Neural crest cell (in vitro differentiated cells): ENCODE results near the gene HTR2A. TPM values are rescaled to one million over a fixed set of nuclear protein-coding genes. Genes with fewer than 3 reads are reported as not detected.
"Not testable (repeated sequence)": the region's sequence is repeated elsewhere in the genome, so short reads cannot be mapped to it uniquely, and the experiment has no call there.

Experiments
- DNase-seq: peaks from one replicate; pipeline ENCODE4 v3.0.0; 2021; ENCODE audit warnings: low read depth, mixed read lengths, low spot score
- H3K27ac Mint-ChIP-seq: one replicate; pipeline ENCODE4 v1.8.0; 2021; ENCODE audit warnings: mild to moderate bottlenecking, mixed read lengths; ENCODE audit not compliant: unreplicated experiment
- H3K27me3 Mint-ChIP-seq: 2 replicates; pipeline ENCODE4 v1.8.0; 2021; ENCODE audit warnings: low read depth, mild to moderate bottlenecking, mixed read lengths
- H3K36me3 Mint-ChIP-seq: 2 replicates; pipeline ENCODE4 v1.8.0; 2021; ENCODE audit warnings: low read depth, mild to moderate bottlenecking, mixed read lengths
- H3K4me1 Mint-ChIP-seq: 2 replicates; pipeline ENCODE4 v1.8.0; 2021; ENCODE audit warnings: mixed read lengths
- H3K4me3 Mint-ChIP-seq: one replicate; pipeline ENCODE4 v1.8.0; 2021; ENCODE audit warnings: mild to moderate bottlenecking, mixed read lengths
- H3K9me3 Mint-ChIP-seq: 2 replicates; pipeline ENCODE4 v1.8.0; 2021; ENCODE audit warnings: mixed read lengths
- total RNA-seq: library from RNA; stranded (reverse); gene quantifications from 2 replicates; pipeline ENCODE4 v1.2.1, GENCODE V29; 2021
- TF ChIP-seq, protein P1 (sequence below): fragments of 200-600 bp; sonication (generic); conservative IDR thresholded peaks from 2 replicates; pipeline ENCODE4 v1.5.0; 2021; ENCODE audit warnings: antibody characterized with exemption, mild to moderate bottlenecking

HTR2A gene
- total RNA-seq, 1 donor from 2014 or later: 0.30 TPM

DNA sequence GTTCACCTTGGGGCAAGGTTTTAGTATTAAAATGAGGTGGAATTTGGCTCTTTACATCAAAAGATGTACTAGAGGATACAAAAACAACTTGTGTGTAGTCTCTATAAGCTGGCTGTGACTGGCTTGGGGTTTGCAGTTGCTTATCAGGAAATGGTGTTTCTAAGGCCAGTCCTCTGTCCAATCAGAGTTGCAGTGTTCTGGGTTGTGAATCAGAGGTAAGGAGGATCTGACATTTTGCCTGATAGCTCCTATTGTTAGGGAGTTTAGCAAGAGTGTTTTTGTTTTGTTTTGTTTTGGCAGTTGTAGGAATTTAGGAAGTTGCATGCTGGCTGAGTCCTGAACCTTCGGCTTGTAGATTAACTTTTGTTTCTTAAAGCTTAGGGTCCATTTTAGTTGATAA, 79.8 kb downstream of the HTR2A start:
- Mint-ChIP-seq H3K9me3 (peaks cover 10% of the 10 kb centered on the region), H3K4me3 (no peak overlapping the region), H3K36me3 (no peaks in the 10 kb centered on the region), H3K27me3 (no peaks in the 10 kb centered on the region), H3K4me1 (peaks cover 11% of the 10 kb centered on the region), H3K27ac (no peak overlapping the region)
- TF ChIP-seq, protein P1, sequence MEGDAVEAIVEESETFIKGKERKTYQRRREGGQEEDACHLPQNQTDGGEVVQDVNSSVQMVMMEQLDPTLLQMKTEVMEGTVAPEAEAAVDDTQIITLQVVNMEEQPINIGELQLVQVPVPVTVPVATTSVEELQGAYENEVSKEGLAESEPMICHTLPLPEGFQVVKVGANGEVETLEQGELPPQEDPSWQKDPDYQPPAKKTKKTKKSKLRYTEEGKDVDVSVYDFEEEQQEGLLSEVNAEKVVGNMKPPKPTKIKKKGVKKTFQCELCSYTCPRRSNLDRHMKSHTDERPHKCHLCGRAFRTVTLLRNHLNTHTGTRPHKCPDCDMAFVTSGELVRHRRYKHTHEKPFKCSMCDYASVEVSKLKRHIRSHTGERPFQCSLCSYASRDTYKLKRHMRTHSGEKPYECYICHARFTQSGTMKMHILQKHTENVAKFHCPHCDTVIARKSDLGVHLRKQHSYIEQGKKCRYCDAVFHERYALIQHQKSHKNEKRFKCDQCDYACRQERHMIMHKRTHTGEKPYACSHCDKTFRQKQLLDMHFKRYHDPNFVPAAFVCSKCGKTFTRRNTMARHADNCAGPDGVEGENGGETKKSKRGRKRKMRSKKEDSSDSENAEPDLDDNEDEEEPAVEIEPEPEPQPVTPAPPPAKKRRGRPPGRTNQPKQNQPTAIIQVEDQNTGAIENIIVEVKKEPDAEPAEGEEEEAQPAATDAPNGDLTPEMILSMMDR: no peak
- DNase-seq: no peak

DNA sequence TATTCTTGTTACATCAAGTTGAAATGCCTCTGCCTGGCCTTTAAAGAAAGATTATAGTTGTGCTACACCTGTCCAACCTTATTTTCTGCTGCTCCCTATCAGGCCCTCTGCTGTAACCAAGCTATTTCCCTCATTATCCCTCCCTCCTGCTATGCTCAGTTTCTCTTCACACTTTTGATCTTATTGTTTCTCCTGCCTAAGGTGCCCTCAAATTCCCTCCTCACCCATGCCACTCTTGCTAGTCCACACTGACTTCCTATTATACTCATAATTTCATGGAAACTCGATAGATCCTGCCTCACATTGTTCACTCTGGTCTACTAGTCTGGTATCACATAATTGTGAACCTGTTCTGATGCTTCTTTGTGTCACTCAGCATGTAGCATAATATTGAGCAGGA, 80.5 kb downstream of the HTR2A start:
- H3K27me3 Mint-ChIP-seq: no peaks in the 10 kb centered on the region
- no peaks in the 10 kb centered on the region for H3K36me3 Mint-ChIP-seq
- no peak overlapping the region for H3K27ac Mint-ChIP-seq
- H3K4me3 Mint-ChIP-seq: no peak overlapping the region
- peaks cover 11% of the 10 kb centered on the region for H3K4me1 Mint-ChIP-seq
- peaks cover 15% of the 10 kb centered on the region for H3K9me3 Mint-ChIP-seq
- TF ChIP-seq, protein P1: no peak
- no peak for DNase-seq

DNA sequence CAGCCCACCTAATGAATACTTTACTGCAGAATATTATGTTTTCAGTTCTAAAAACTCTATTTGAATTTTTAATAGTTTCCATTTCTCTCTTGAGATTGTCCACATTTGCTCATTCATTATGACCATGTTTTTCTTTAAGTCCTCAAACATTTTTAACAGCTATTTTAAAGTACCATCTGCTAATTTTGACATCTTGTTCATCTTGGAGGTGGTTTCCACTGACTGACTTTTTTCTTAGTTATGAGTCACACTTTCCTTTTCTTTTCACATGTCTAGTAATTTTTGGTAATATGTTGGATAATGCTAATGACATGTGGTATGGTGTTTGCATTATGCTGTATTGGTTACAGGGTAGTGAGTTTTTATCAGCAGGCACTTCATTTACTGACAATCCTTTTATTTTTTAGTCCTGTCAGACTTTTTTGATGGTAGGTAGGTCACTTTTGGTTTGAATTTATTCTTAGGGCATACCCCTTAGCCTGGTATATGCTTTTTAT, 84.5 kb downstream of the HTR2A start:
- H3K4me3 Mint-ChIP-seq: no peak overlapping the region
- H3K27ac Mint-ChIP-seq: no peak overlapping the region
- H3K9me3 Mint-ChIP-seq: peaks cover 13% of the 10 kb centered on the region
- H3K27me3 Mint-ChIP-seq: no peaks in the 10 kb centered on the region
- TF ChIP-seq, protein P1: no peak
- DNase-seq: no peak
- peaks cover 8% of the 10 kb centered on the region for H3K4me1 Mint-ChIP-seq
- no peaks in the 10 kb centered on the region for H3K36me3 Mint-ChIP-seq

DNA sequence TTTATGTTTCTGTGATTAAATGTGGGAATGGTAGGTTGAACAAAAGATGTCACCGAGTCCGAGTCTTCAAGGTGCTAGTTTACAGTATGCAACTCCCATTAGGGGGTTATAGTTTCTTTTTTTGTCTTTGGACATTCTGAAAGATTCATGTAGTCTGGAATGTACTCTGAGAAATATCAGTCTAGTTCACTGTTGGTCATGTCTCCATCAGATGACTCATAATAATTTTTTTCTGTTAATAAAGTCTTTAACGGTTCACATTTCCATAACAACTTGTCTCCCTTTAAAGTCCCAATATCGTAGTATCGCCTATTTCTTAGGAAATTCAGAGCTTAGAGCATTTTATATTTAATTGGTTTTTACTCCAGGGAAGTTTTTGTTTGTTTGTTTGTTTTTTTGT, 86.4 kb downstream of the HTR2A start:
- H3K4me3 Mint-ChIP-seq: no peak overlapping the region
- H3K9me3 Mint-ChIP-seq: peaks cover 13% of the 10 kb centered on the region
- H3K27me3 Mint-ChIP-seq: no peaks in the 10 kb centered on the region
- H3K4me1 Mint-ChIP-seq: no peaks in the 10 kb centered on the region
- TF ChIP-seq, protein P1: no peak
- no peaks in the 10 kb centered on the region for H3K36me3 Mint-ChIP-seq
- no peak for DNase-seq
- H3K27ac Mint-ChIP-seq: no peak overlapping the region

DNA sequence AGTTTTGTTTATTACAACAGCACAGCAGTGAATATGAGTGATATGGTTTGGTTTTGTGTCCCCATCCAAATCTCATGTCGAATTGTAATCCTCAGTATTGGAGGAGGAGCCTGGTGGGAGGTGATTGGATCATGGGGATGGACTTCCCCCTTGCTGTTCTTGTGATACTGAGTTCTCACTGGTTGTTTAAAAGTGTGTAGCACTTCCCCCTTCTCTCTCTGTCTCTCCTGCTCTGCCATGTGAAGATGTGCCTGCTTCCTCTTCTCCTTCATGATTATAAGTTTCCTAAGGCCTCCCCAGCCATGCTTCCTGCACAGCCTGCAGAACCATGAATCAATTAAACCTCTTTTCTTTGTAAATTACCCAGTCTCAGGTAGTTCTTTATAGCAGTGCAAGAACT, 91.9 kb downstream of the HTR2A start:
- H3K4me1 Mint-ChIP-seq, H3K9me3 Mint-ChIP-seq, H3K27me3 Mint-ChIP-seq, DNase-seq, H3K4me3 Mint-ChIP-seq, H3K36me3 Mint-ChIP-seq, H3K27ac Mint-ChIP-seq: not testable (repeated sequence)

DNA sequence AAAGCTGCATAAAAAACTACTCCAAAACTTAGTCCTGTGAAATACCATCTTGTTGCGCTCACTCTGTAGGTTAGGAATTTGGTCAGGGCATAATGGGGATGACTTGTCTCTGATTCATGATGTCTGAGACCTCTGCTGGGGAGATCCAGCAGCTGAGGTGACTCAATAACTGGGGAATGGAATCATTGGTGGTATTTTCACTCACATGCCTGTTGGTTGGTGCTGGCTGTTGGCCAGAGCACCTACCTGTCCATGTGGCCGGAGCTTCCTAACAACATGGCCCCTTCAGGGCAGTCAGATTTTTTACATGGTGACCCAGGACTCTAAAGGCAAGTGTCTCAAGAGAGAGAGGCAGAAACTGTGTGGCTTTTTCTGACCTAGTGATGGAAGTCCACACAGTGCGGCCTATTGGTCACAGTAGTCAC, 92.5 kb downstream of the HTR2A start:
- Mint-ChIP-seq H3K27me3 (no peaks in the 10 kb centered on the region), H3K27ac (no peak overlapping the region), H3K9me3 (no peaks in the 10 kb centered on the region), H3K36me3 (no peaks in the 10 kb centered on the region), H3K4me3 (no peak overlapping the region), H3K4me1 (no peaks in the 10 kb centered on the region)
- TF ChIP-seq, protein P1: no peak
- DNase-seq: no peak
